GM12878 (cell line): ENCODE results near the gene YRDC. TPM values are rescaled to one million over a fixed set of nuclear protein-coding genes. Genes with fewer than 3 reads are reported as not detected.

Experiments used
- ATAC-seq: fragments of 200-7000 bp; cut with Tn5 transposase; 3 replicates; pipeline ENCODE4 v1.9.1; 2020; ENCODE audit warnings: mild to moderate bottlenecking, moderate library complexity
- BruUV-seq: library from RNA; stranded (reverse); fragments of 400-500 nt; replicated peaks from 2 replicates; lab custom pipeline; 2021; lab: Mats Ljungman, UMichigan
- CTCF ChIA-PET: fragments of 300-600 bp; sonication (Branson Sonifier 250); formaldehyde crosslinking; extraction: SDS; loops from one replicate; lab custom pipeline; 2021; ENCODE audit warnings: inconsistent platforms; lab: Yijun Ruan, JAX
- POLR2A ChIA-PET: fragments of 350-600 bp; formaldehyde crosslinking; extraction: SDS; loops from one replicate; lab custom pipeline; 2021; ENCODE audit warnings: inconsistent platforms; lab: Charles Lee
- RAD21 ChIA-PET: fragments of 300-600 bp; sonication (Branson Sonifier 250); formaldehyde crosslinking; loops from one replicate; lab custom pipeline; 2023; ENCODE audit warnings: antibody characterized with exemption; ENCODE audit not compliant: unreplicated experiment; lab: Charles Lee
- SMC1A ChIA-PET: fragments of 300-600 bp; sonication (Branson Sonifier 250); formaldehyde crosslinking; loops from one replicate; lab custom pipeline; 2023; ENCODE audit not compliant: unreplicated experiment, uncharacterized antibody; lab: Charles Lee
- DNase-seq: peaks from one replicate; pipeline ENCODE4 v3.0.0-alpha.2; 2011; ENCODE audit warnings: low read depth, low spot score
- FAIRE-seq: peaks from 3 replicates; lab custom pipeline; 2011; peaks lifted over from hg19 to GRCh38; lab: Jason Lieb, UNC
- H2AFZ ChIP-seq: 2 replicates; pipeline ENCODE4 v1.6.0; 2011; ENCODE audit warnings: low read depth, low read length, control low read depth; ENCODE audit not compliant: control insufficient read depth
- H3K27ac ChIP-seq: 2 replicates; pipeline ENCODE4 v1.5.1; 2011; ENCODE audit warnings: control low read depth; ENCODE audit not compliant: control insufficient read depth, insufficient read depth
- H3K27me3 ChIP-seq, 2 experiments: replicated peaks in 1 of 2; 2 replicates each; pipeline versions ENCODE4 v1.6.0 to v1.6.1; 2011; ENCODE audit warnings: low read length in 1 of 2; ENCODE audit not compliant: control insufficient read depth in 2 of 2, insufficient read depth in 2 of 2
- H3K36me3 ChIP-seq, 2 experiments: 2 replicates each; pipeline ENCODE4 v1.5.1; 2011; ENCODE audit warnings: low read length in 1 of 2; ENCODE audit not compliant: control insufficient read depth in 2 of 2, insufficient read depth in 2 of 2
- H3K4me1 ChIP-seq: 2 replicates; pipeline ENCODE4 v1.6.1; 2011; ENCODE audit warnings: mild to moderate bottlenecking, low read length, moderate library complexity, mixed read lengths; ENCODE audit not compliant: control insufficient read depth, insufficient read depth
- H3K4me2 ChIP-seq: 2 replicates; pipeline ENCODE4 v1.6.0; 2011; ENCODE audit warnings: control low read depth; ENCODE audit not compliant: control insufficient read depth, insufficient read depth
- H3K4me3 ChIP-seq: fragments of 200-600 bp; sonication (generic); 2 replicates; pipeline ENCODE4 v1.5.1; 2016
- H3K79me2 ChIP-seq: 2 replicates; pipeline ENCODE4 v1.6.0; 2011; ENCODE audit warnings: low read length; ENCODE audit not compliant: control insufficient read depth, insufficient read depth
- H3K9ac ChIP-seq: 2 replicates; pipeline ENCODE4 v1.8.0; 2011; ENCODE audit warnings: low read length, control low read depth, mixed read lengths; ENCODE audit not compliant: control insufficient read depth, insufficient read depth
- H3K9me3 ChIP-seq: replicated peaks from 3 replicates; pipeline ENCODE4 v1.5.1; 2011; ENCODE audit warnings: mild to moderate bottlenecking, low read length; ENCODE audit not compliant: control insufficient read depth, insufficient read depth
- H4K20me1 ChIP-seq: 2 replicates; pipeline ENCODE4 v1.6.0; 2011; ENCODE audit not compliant: control insufficient read depth, insufficient read depth
- CTCF ChIP-seq, 3 experiments: IDR thresholded peaks in 2 of 3; conservative IDR thresholded peaks in 1 of 3; 2 replicates each; pipeline ENCODE4 v1.5.1; 2011; ENCODE audit warnings: low read depth in 3 of 3, low read length in 3 of 3, mild to moderate bottlenecking in 3 of 3, control low read depth in 2 of 3, moderate library complexity in 2 of 3, inconsistent platforms in 1 of 3, mixed read lengths in 1 of 3; ENCODE audit not compliant: control insufficient read depth in 2 of 3, insufficient read depth in 1 of 3; ENCODE audit errors: extremely low read depth in 1 of 3
- E2F4 ChIP-seq: IDR thresholded peaks from 2 replicates; pipeline ENCODE4 v1.6.1; 2012; ENCODE audit warnings: low read depth, low read length, improper control_type of control experiment
- NBN ChIP-seq: fragments of 450-650 bp; IDR thresholded peaks from 2 replicates; pipeline ENCODE4 v1.6.1; 2016
- PML ChIP-seq: IDR thresholded peaks from 2 replicates; pipeline ENCODE4 v1.6.1; 2012; ENCODE audit warnings: low read length, inconsistent platforms
- WGBS: methylation state at CpG from one replicate; pipeline ENCODE4 v1.1.6; 2016; ENCODE audit warnings: low lambda C conversion rate; ENCODE audit not compliant: insufficient replicate concordance, insufficient coverage; ENCODE audit errors: missing lambda C conversion rate; 5-methylcytosine and 5-hydroxymethylcytosine counted together
- in situ Hi-C: fragments of 300-500 bp; cut with MboI; formaldehyde crosslinking; loops from 9 replicates; pipeline ENCODE4 v1.14.3; 2018; ENCODE audit warnings: mixed read lengths
- intact Hi-C: fragments of 100-400 bp; cut with micrococcal nuclease; formaldehyde crosslinking; loops from one replicate; pipeline ENCODE4 v1.14.2; 2022; ENCODE audit not compliant: unreplicated experiment
- polyA plus RNA-seq, 11 experiments: library from polyadenylated mRNA; depleted of rRNA in 4 of 11; unstranded in 6 of 11; stranded (reverse) in 5 of 11; fragments of >200 nt; fragmentation: Nextera tagmentation in 4 of 11; fragmentation: Illumina TruSeq in 1 of 11; extraction: Ambion mirVana in 4 of 11; extraction: Trizol in 1 of 11; gene quantifications; 1 replicate in 1 of 11; 2 replicates in 10 of 11; pipeline versions ENCODE4 v1.2.1 to v1.2.3, GENCODE V29; 2011 to 2016; ENCODE audit warnings: inconsistent platforms in 2 of 11, missing spikeins in 2 of 11, low read depth in 1 of 11
- total RNA-seq, 4 experiments: library from RNA; depleted of rRNA in 3 of 4; stranded (reverse); fragments of >200 nt in 3 of 4; fragmentation: Illumina TruSeq in 1 of 4; extraction: Trizol in 1 of 4; gene quantifications; 2 replicates each; pipeline versions ENCODE4 v1.2.1 to v1.2.3, GENCODE V29; 2013 to 2021

The YRDC gene
- total and polyA plus RNA-seq, 10 of the 15 experiments (the other 5 are each of a cell fraction or from before 2014, with no cell fraction given), result 2.9 to 36.2 (median 19.3) TPM

GRCh38 chr1:37795340-37796125 is 12.5 kb downstream of the YRDC start (continued):
- TF ChIP-seq PML (no peak), E2F4 (no peak)

- 11% methylated on average over 52 of the region's 59 CpGs for WGBS
- peak overlapping the region; percentile 85 for H3K4me2 ChIP-seq
- H4K20me1 ChIP-seq, result no peaks in the 10 kb centered on the region
- H2AFZ ChIP-seq, result peak overlapping the region; percentile 12; the same call in 1 of the 2 replicates
- SMC1A ChIA-PET, result interaction anchor here (0.7 kb wide), 1 partner anchor 17 kb away, joined by 4 read pairs; no protein-coding TSS in a partner anchor
- DNase-seq (no peak), FAIRE-seq (peak; percentile 7), ATAC-seq (peak; percentile 11; the same call in 2 of the 3 replicates)
- peak overlapping the region; percentile 55 for H3K4me3 ChIP-seq
- TF ChIP-seq CTCF (IDR thresholded peaks at IDR 0.05 in 2 of 3, conservative IDR thresholded peaks at IDR 0.05 in 1 of 3; ENCODE audit: control insufficient read depth in 2 of 3, extremely low read depth in 1 of 3, insufficient read depth in 1 of 3, low read depth in 3 of 3, low read length in 3 of 3) (peak in 2 of 3 experiments; percentile 3 to 17; a peak in 1 of 6 replicates), NBN (no peak)
- intact Hi-C loops, result loop anchor here (5.0 kb wide), 1 partner anchor 97 kb away; no protein-coding TSS in a partner anchor
- H3K27me3 ChIP-seq, result no peaks in the 10 kb centered on the region; a peak in 1 of 4 replicates
- peaks cover 17% of the 10 kb centered on the region for H3K4me1 ChIP-seq
- H3K9ac ChIP-seq, result no peak overlapping the region
- no TSS peak for BruUV-seq
- no peak overlapping the region for H3K27ac ChIP-seq
- RAD21 ChIA-PET, result interaction anchor here (1.3 to 1.4 kb wide), 2 partner anchors 13 to 65 kb away, joined by 4 read pairs; partner anchors contain the start of genes C1orf122, MTF1 and YRDC
- H3K9me3 ChIP-seq, result no peaks in the 10 kb centered on the region
- CTCF ChIA-PET, result interaction anchor here (0.7 to 1.1 kb wide), 3 partner anchors 57 to 113 kb away, joined by 4 read pairs; no protein-coding TSS in a partner anchor
- in situ Hi-C loops, result no loop called here
- POLR2A ChIA-PET, result no interaction called here
- H3K79me2 ChIP-seq, result no peaks in the 10 kb centered on the region; the same call in 1 of the 2 replicates
- H3K36me3 ChIP-seq, result no peaks in the 10 kb centered on the region
Observed at GRCh38 chr1:37794372-37795339, 13.4 kb downstream of the YRDC start.
